ENCODE measurements around the gene MVB12B.

The MVB12B gene

GRCh38 chr9:126439402-126439765, 112.8 kb downstream of the MVB12B start:
- DNase-seq = peak in 1 of 2 donors; percentile 26
- Mint-ChIP-seq H3K27me3 (no peaks in the 10 kb centered on the region), H3K4me3 (peak overlapping the region; percentile 69), H3K27ac (peak overlapping the region in 1 of 2 donors; percentile 78), H3K9me3 (no peaks in the 10 kb centered on the region), H3K4me1 (peaks cover 55% of the 10 kb centered on the region)
- ATAC-seq = peak; percentile 100

- no peak for DNase-seq
- no peaks in the 10 kb centered on the region for H3K27me3 Mint-ChIP-seq
- no peak for ATAC-seq
- H3K4me1 Mint-ChIP-seq = peaks cover 58% of the 10 kb centered on the region
- H3K27ac Mint-ChIP-seq = no peak overlapping the region
- peak overlapping the region in 1 of 2 donors; percentile 69 for H3K4me3 Mint-ChIP-seq
- H3K9me3 Mint-ChIP-seq = no peaks in the 10 kb centered on the region
These were observed 113.4 kb downstream of the MVB12B start for GRCh38 chr9:126439883-126440653.

- Mint-ChIP-seq H3K27ac (peak overlapping the region in 1 of 2 donors; percentile 54), H3K9me3 (no peaks in the 10 kb centered on the region), H3K4me3 (no peak overlapping the region), H3K27me3 (no peaks in the 10 kb centered on the region), H3K4me1 (peaks cover 50% of the 10 kb centered on the region)
- DNase-seq = no peak
- no peak for ATAC-seq
These were observed 114.3 kb downstream of the MVB12B start for GRCh38 chr9:126440940-126441339.

GRCh38 chr9:126442636-126443035, 116.0 kb downstream of the MVB12B start:
- Mint-ChIP-seq H3K9me3 (no peaks in the 10 kb centered on the region), H3K27ac (peak overlapping the region in 1 of 2 donors; percentile 42), H3K4me1 (peaks cover 49% of the 10 kb centered on the region), H3K27me3 (no peaks in the 10 kb centered on the region), H3K4me3 (no peak overlapping the region)
- DNase-seq = no peak
- ATAC-seq = no peak

GRCh38 chr9:126443144-126443543, 116.5 kb downstream of the MVB12B start:
- Mint-ChIP-seq H3K4me1 (peaks cover 54% of the 10 kb centered on the region), H3K27ac (no peak overlapping the region), H3K9me3 (no peaks in the 10 kb centered on the region), H3K27me3 (no peaks in the 10 kb centered on the region), H3K4me3 (no peak overlapping the region)
- ATAC-seq (no peak), DNase-seq (no peak)

DNA sequence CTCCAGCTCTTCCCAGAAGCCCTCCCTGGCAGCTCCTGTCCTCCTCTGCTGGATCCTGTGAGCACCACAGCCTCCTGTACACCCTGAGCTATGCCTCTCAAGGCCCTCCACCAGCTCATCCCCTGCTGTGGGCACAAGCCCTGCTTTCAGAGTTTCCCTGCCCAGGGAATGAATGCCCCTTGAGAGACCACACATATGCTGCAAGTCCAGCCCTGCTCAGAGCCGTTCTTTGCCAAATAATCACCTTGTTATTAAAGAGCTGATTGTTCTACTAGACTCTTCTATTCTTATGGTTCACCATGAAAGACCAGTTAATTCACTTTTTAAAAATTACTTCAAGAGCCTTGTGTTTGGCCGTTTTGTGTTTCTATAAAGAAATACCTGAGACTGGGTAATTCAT, 121.5 kb downstream of the MVB12B start:
- ATAC-seq (no peak), DNase-seq (no peak)
- Mint-ChIP-seq H3K4me3 (no peak overlapping the region), H3K4me1 (peaks cover 40% of the 10 kb centered on the region), H3K27me3 (no peaks in the 10 kb centered on the region), H3K9me3 (no peaks in the 10 kb centered on the region), H3K27ac (peak overlapping the region; percentile 56 to 85)

DNA sequence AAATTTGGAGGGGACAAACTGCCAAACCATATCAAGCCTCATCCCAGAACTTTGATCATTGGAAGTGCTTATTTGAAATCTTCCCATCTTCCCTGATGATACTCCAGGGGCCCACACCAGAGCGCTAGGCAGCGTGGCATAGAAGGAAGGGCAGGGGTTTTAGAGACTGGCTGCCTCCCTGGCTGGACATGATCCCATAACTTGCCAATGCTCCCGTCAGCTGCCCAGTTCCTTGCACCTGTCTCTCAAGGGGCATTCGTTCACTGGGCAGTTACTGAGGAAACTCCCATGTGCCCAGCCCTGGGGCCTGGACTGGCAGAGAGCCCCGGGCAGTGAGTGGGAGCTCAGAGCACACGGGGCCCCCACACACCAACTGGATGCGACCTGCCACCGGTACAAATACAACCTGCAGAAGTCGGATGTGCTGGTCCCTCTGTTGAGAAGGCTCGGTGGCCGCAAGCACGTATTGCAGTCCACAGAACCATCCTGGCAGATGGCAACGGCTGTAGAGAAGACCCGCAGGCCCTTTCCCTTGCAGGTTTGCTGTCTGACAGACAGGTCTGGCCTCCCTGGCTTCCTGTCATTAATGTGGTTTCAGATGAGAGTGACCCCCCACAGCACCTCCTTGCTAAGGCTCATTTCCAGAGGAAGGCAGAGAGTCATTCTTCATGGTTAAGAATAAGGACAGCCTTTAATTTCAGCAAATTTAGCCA, 122.4 kb downstream of the MVB12B start:
- ATAC-seq (no peak), DNase-seq (no peak)
- Mint-ChIP-seq H3K4me3 (no peak overlapping the region), H3K27me3 (no peaks in the 10 kb centered on the region), H3K27ac (peak overlapping the region in 1 of 2 donors; percentile 27), H3K9me3 (no peaks in the 10 kb centered on the region), H3K4me1 (peaks cover 41% of the 10 kb centered on the region)

DNA sequence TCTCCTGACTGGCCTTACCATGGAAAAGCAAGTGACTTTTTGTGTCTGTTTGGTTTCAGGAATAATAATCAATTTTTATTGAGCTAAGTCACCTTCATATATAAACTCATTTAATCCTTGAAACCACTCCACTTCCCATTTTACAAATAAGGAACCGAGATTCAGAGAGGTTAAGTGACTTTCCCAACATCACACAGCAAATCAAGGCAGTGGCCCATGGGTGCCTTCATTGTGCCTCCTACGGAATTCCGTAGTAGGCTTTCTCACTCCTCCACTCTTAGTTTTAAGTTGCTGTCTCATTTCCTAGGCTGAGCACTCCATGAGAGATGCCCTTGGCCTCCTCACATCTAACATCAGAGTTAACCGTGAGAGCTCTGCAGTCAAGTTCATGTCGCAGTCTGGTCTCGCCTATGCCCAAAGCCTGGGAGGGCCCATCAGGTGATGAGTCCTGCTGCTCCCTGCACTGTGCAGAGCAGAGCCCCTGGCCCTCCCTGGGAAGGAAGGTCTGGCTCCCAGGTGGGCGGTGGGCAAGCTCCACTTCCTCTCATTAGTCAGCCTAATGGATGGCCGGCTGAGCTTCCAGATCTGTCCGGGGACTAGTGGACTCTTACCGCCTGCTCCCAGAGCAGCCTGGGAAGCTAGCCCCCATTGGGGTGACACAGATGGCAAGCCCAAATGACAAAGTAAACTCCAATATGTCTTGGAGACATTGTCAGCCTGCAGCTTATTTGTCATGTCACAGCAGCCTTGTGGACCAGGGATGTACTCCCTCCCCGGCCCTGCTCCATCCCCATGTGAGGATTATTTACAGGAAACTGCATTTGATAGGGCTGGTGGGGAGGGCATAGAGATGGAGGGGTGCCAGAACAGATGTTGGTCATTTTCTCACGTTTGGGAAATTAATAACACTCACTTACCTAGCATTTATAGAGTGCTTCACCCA, 123.4 kb downstream of the MVB12B start:
- H3K27ac Mint-ChIP-seq = no peak overlapping the region
- DNase-seq = no peak
- H3K9me3 Mint-ChIP-seq = no peaks in the 10 kb centered on the region
- H3K27me3 Mint-ChIP-seq = no peaks in the 10 kb centered on the region
- no peak overlapping the region for H3K4me3 Mint-ChIP-seq
- no peak for ATAC-seq
- peaks cover 42% of the 10 kb centered on the region for H3K4me1 Mint-ChIP-seq

- H3K4me1 Mint-ChIP-seq = peaks cover 42% of the 10 kb centered on the region
- no peak for ATAC-seq
- no peaks in the 10 kb centered on the region for H3K9me3 Mint-ChIP-seq
- H3K4me3 Mint-ChIP-seq = no peak overlapping the region
- no peak for DNase-seq
- peak overlapping the region in 1 of 2 donors; percentile 42 for H3K27ac Mint-ChIP-seq
- H3K27me3 Mint-ChIP-seq = no peaks in the 10 kb centered on the region
These were observed 124.1 kb downstream of the MVB12B start for GRCh38 chr9:126450668-126451205.

DNA sequence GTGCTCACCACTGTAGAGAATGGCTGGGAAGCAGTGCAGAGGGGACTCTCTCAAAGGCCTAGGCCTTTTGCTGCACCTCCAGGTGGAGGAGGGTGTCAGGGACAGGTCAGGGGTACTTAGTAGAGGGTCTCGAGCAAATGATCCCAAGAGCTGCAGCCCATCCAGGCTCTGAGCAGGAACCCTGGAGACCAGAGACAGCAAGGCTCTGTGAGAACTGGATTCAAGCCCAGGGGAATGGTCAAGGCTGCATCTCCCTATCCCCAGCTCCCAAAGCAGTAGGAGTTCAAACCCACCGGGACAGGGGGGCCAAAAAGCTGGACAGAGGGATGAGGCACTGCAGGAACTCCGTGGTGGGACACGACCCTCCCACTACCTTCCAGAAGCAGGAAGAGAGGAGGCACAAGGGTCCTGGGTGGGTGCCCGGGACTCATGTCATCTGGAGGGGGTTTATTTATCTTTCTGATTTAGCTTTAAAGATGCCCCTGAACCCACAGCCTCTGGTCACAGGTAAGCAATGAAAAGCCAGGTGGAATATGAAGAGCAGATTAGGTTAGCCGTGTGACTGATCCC, 124.8 kb downstream of the MVB12B start:
- no peak for DNase-seq
- peak overlapping the region in 1 of 2 donors; percentile 96 for H3K27ac Mint-ChIP-seq

GRCh38 chr9:126452106-126452505, 125.5 kb downstream of the MVB12B start:
- Mint-ChIP-seq H3K9me3 (no peaks in the 10 kb centered on the region), H3K27ac (no peak overlapping the region)

More for the DNA sequence above, 124.8 kb downstream of the MVB12B start:
- H3K4me1 Mint-ChIP-seq = peaks cover 42% of the 10 kb centered on the region
- no peak for ATAC-seq
- H3K27me3 Mint-ChIP-seq = no peaks in the 10 kb centered on the region
- H3K4me3 Mint-ChIP-seq = no peak overlapping the region
- H3K9me3 Mint-ChIP-seq = no peaks in the 10 kb centered on the region

GRCh38 chr9:126453156-126453963, 126.7 kb downstream of the MVB12B start:
- no peaks in the 10 kb centered on the region for H3K9me3 Mint-ChIP-seq
- peaks cover 33% of the 10 kb centered on the region for H3K4me1 Mint-ChIP-seq
- ATAC-seq = peak; percentile 45
- no peak overlapping the region for H3K4me3 Mint-ChIP-seq
- H3K27ac Mint-ChIP-seq = peak overlapping the region in 1 of 2 donors; percentile 49
- no peaks in the 10 kb centered on the region for H3K27me3 Mint-ChIP-seq
- DNase-seq = no peak

More at GRCh38 chr9:126452106-126452505, 125.5 kb downstream of the MVB12B start:
- no peaks in the 10 kb centered on the region for H3K27me3 Mint-ChIP-seq
- ATAC-seq (no peak), DNase-seq (no peak)
- peaks cover 42% of the 10 kb centered on the region for H3K4me1 Mint-ChIP-seq
- H3K4me3 Mint-ChIP-seq = no peak overlapping the region

DNA sequence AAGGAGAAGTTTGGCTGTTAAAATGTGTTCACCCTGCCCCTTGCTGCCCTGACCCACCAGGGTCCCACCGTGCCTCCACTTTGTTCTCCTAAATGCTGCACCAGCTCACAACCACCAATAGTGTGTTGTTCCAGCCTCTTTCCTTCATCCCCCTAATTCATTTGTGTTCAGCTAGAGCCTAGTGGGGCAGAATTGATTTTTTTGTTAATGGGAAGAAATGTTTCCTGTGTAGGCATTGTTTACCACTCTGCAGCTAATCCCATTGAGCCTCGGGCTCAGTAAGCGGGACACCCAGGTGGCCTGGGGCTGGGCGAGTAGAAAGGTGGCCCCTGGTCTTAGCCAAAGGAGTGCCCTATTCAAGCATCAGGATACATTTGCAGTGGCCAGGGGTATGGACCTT, 127.6 kb downstream of the MVB12B start:
- Mint-ChIP-seq H3K4me1 (peaks cover 32% of the 10 kb centered on the region), H3K27me3 (no peaks in the 10 kb centered on the region), H3K4me3 (no peak overlapping the region), H3K9me3 (no peaks in the 10 kb centered on the region), H3K27ac (no peak overlapping the region)
- no peak for DNase-seq
- no peak for ATAC-seq

DNA sequence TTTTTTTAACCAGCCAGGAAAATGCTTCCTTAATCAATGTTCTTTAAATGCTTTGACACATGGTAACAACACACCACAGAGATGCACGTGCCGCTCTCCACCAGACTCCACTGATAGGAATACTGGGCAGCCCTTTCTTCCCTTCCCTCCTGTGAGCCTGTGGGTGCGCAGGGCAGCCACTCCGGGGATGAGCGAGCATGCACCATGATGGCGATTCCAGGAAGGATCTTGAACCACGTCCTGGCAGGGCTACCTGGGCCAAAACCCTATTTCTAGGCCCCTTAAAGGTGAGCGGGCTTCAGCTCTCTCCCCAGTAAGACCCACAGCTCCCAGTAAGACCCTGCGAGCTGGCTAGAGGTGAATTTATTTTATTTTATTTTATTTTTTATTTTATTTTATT, 128.2 kb downstream of the MVB12B start:
- H3K27me3 Mint-ChIP-seq = no peaks in the 10 kb centered on the region
- DNase-seq (no peak), ATAC-seq (no peak)
- H3K27ac Mint-ChIP-seq = no peak overlapping the region
- no peaks in the 10 kb centered on the region for H3K9me3 Mint-ChIP-seq
- no peak overlapping the region for H3K4me3 Mint-ChIP-seq
- H3K4me1 Mint-ChIP-seq = peaks cover 32% of the 10 kb centered on the region
